Neuronal stem cell (in vitro differentiated cells): ENCODE measurements around the gene LSAMP.
"Not testable (repeated sequence)": the region's sequence is repeated elsewhere in the genome, so short reads cannot be mapped to it uniquely, and the experiment has no call there.

Source experiments
- DNase-seq: peaks from one replicate; pipeline ENCODE4 v3.0.0-alpha.2; 2013; ENCODE audit warnings: low spot score
- H2AFZ ChIP-seq: one replicate; pipeline ENCODE4 v1.6.1; 2013; ENCODE audit warnings: mild to moderate bottlenecking, low read length, inconsistent platforms
- H2AK5ac ChIP-seq: 2 replicates; pipeline ENCODE4 v1.6.1; 2013; ENCODE audit warnings: low read depth, mild to moderate bottlenecking, inconsistent platforms, low read length, moderate library complexity, mixed read lengths
- H2BK120ac ChIP-seq: 2 replicates; pipeline ENCODE4 v1.6.1; 2013; ENCODE audit warnings: low read depth, mild to moderate bottlenecking, inconsistent platforms, low read length, moderate library complexity, mixed read lengths
- H2BK12ac ChIP-seq: one replicate; pipeline ENCODE4 v1.6.1; 2013; ENCODE audit warnings: low read length, inconsistent platforms
- H2BK15ac ChIP-seq: 2 replicates; pipeline ENCODE4 v1.6.1; 2013; ENCODE audit warnings: mild to moderate bottlenecking, low read length, inconsistent platforms, mixed read lengths
- H2BK5ac ChIP-seq: one replicate; pipeline ENCODE4 v1.6.1; 2013; ENCODE audit warnings: inconsistent platforms, mild to moderate bottlenecking, low read length, moderate library complexity
- H3K14ac ChIP-seq: one replicate; pipeline ENCODE4 v1.6.1; 2013; ENCODE audit warnings: low read length, inconsistent platforms
- H3K18ac ChIP-seq: 2 replicates; pipeline ENCODE4 v1.6.1; 2013; ENCODE audit warnings: low read length, inconsistent platforms
- H3K23ac ChIP-seq: 2 replicates; pipeline ENCODE4 v1.6.1; 2013; ENCODE audit warnings: low read depth, mild to moderate bottlenecking, mixed read lengths, low read length, inconsistent platforms; ENCODE audit not compliant: poor library complexity
- H3K27ac ChIP-seq: replicated peaks from 3 replicates; pipeline ENCODE4 v1.5.1; 2013; ENCODE audit warnings: low read length, inconsistent platforms
- H3K27me3 ChIP-seq, 3 experiments: 2 replicates each; pipeline ENCODE4 v1.6.1; 2013; ENCODE audit warnings: low read length in 3 of 3, mild to moderate bottlenecking in 2 of 3, inconsistent platforms in 1 of 3, low read depth in 1 of 3, mixed read lengths in 1 of 3, moderate library complexity in 1 of 3; ENCODE audit not compliant: control insufficient read depth in 3 of 3, insufficient read depth in 3 of 3
- H3K36me3 ChIP-seq, 2 donors: replicated peaks in 1 of 2; 2 replicates each; pipeline ENCODE4 v1.6.1; 2013; ENCODE audit warnings: low read length in 2 of 2; ENCODE audit not compliant: control insufficient read depth in 2 of 2, insufficient read depth in 2 of 2
- H3K4ac ChIP-seq: 2 replicates; pipeline ENCODE4 v1.6.1; 2013; ENCODE audit warnings: inconsistent platforms, mild to moderate bottlenecking, low read length, moderate library complexity
- H3K4me1 ChIP-seq, 2 donors: 1 replicate in 1 of 2; 2 replicates in 1 of 2; pipeline ENCODE4 v1.6.1; 2013; ENCODE audit warnings: low read length in 2 of 2, low read depth in 1 of 2; ENCODE audit not compliant: control insufficient read depth in 2 of 2, insufficient read depth in 1 of 2
- H3K4me2 ChIP-seq: one replicate; pipeline ENCODE4 v1.6.1; 2013; ENCODE audit warnings: mild to moderate bottlenecking, low read length, inconsistent platforms; ENCODE audit not compliant: insufficient read depth, poor library complexity, severe bottlenecking
- H3K4me3 ChIP-seq, 2 donors: 2 replicates each; pipeline ENCODE4 v1.5.1; 2013; ENCODE audit warnings: low read length in 2 of 2, mild to moderate bottlenecking in 2 of 2, inconsistent platforms in 1 of 2, moderate library complexity in 1 of 2
- H3K79me1 ChIP-seq: one replicate; pipeline ENCODE4 v1.6.1; 2013; ENCODE audit warnings: low read depth, mild to moderate bottlenecking, inconsistent platforms, low read length, moderate library complexity
- H3K9ac ChIP-seq: one replicate; pipeline ENCODE4 v1.6.1; 2013; ENCODE audit warnings: mild to moderate bottlenecking, low read depth, low read length, inconsistent platforms; ENCODE audit not compliant: poor library complexity
- H3K9me3 ChIP-seq, 2 donors: replicated peaks in 1 of 2; 2 replicates each; pipeline versions ENCODE3 to v1.6.1; 2013; ENCODE audit warnings: low read length in 2 of 2, mild to moderate bottlenecking in 2 of 2, inconsistent platforms in 1 of 2, low read depth in 1 of 2, mixed read lengths in 1 of 2, moderate library complexity in 1 of 2; ENCODE audit not compliant: control insufficient read depth in 2 of 2, insufficient read depth in 1 of 2
- H4K8ac ChIP-seq: one replicate; pipeline ENCODE4 v1.6.1; 2013; ENCODE audit warnings: low read depth, mild to moderate bottlenecking, inconsistent platforms, low read length, moderate library complexity
- H4K91ac ChIP-seq: one replicate; pipeline ENCODE4 v1.6.1; 2013; ENCODE audit warnings: low read length, low read depth, mild to moderate bottlenecking, inconsistent platforms; ENCODE audit not compliant: poor library complexity
- WGBS, 2 donors: extraction: QIAGEN DNeasy Blood & Tissue Kit; methylation state at CpG; one replicate each; pipeline ENCODE4 v1.1.7; 2013; ENCODE audit warnings: missing lambda C conversion rate in 2 of 2, mixed read lengths in 1 of 2; ENCODE audit not compliant: insufficient read length in 2 of 2, insufficient replicate concordance in 1 of 2; ENCODE audit errors: extremely low coverage in 2 of 2; 5-methylcytosine and 5-hydroxymethylcytosine counted together

Gene LSAMP

GRCh38 chr3:116078561-116078960, 366.7 kb downstream of the LSAMP start:
- Histone ChIP-seq H4K91ac (no peak overlapping the region), H3K14ac (no peak overlapping the region), H3K4me2 (no peak overlapping the region), H3K4ac (no peak overlapping the region), H2BK12ac (no peak overlapping the region), H4K8ac (no peak overlapping the region), H3K27ac (no peak overlapping the region), H3K18ac (no peak overlapping the region), H2AFZ (no peak overlapping the region), H3K36me3 (no peaks in the 10 kb centered on the region), H3K4me3 (no peak overlapping the region), H3K23ac (no peak overlapping the region), H3K4me1 (no peaks in the 10 kb centered on the region), H2BK5ac (no peak overlapping the region), H3K9ac (no peak overlapping the region), H3K79me1 (no peaks in the 10 kb centered on the region), H3K27me3 (no peaks in the 10 kb centered on the region), H2BK15ac (no peak overlapping the region), H2BK120ac (no peak overlapping the region), H3K9me3 (no peaks in the 10 kb centered on the region), H2AK5ac (no peak overlapping the region)
- WGBS, 2 donors = no CpG with 5 or more reads among the region's 7 CpGs
- no peak for DNase-seq

GRCh38 chr3:116077557-116077956, 367.7 kb downstream of the LSAMP start:
- H3K27me3 ChIP-seq = no peaks in the 10 kb centered on the region
- no CpG with 5 or more reads among the region's 2 CpGs for WGBS, 2 donors
- H2BK120ac ChIP-seq = no peak overlapping the region
- H2BK5ac ChIP-seq = no peak overlapping the region
- DNase-seq = no peak
- no peak overlapping the region for H3K14ac ChIP-seq
- no peak overlapping the region for H3K4me3 ChIP-seq
- no peak overlapping the region for H2AFZ ChIP-seq
- H3K79me1 ChIP-seq = no peaks in the 10 kb centered on the region
- no peak overlapping the region for H3K23ac ChIP-seq
- H2BK15ac ChIP-seq = no peak overlapping the region
- H3K27ac ChIP-seq = no peak overlapping the region
- no peak overlapping the region for H4K8ac ChIP-seq
- H4K91ac ChIP-seq = no peak overlapping the region
- H2BK12ac ChIP-seq = no peak overlapping the region
- H2AK5ac ChIP-seq = no peak overlapping the region
- H3K4me2 ChIP-seq = no peak overlapping the region
- no peak overlapping the region for H3K18ac ChIP-seq
- H3K4ac ChIP-seq = no peak overlapping the region
- no peaks in the 10 kb centered on the region for H3K4me1 ChIP-seq
- H3K36me3 ChIP-seq = no peaks in the 10 kb centered on the region
- H3K9ac ChIP-seq = no peak overlapping the region
- no peaks in the 10 kb centered on the region for H3K9me3 ChIP-seq

GRCh38 chr3:116077059-116077458, 368.2 kb downstream of the LSAMP start:
- no peaks in the 10 kb centered on the region for H3K27me3 ChIP-seq
- no peaks in the 10 kb centered on the region for H3K4me1 ChIP-seq
- no peak overlapping the region for H3K4me3 ChIP-seq
- H3K14ac ChIP-seq = no peak overlapping the region
- no peak overlapping the region for H2BK15ac ChIP-seq
- H2AK5ac ChIP-seq = no peak overlapping the region
- no peak overlapping the region for H3K27ac ChIP-seq
- no peak for DNase-seq
- no peak overlapping the region for H2BK120ac ChIP-seq
- H2BK5ac ChIP-seq = no peak overlapping the region
- H3K9me3 ChIP-seq = no peaks in the 10 kb centered on the region
- H3K4ac ChIP-seq = no peak overlapping the region
- H3K36me3 ChIP-seq = no peaks in the 10 kb centered on the region
- no CpG with 5 or more reads among the region's 1 CpG for WGBS, 2 donors
- no peak overlapping the region for H4K8ac ChIP-seq
- H2AFZ ChIP-seq = no peak overlapping the region
- no peak overlapping the region for H3K23ac ChIP-seq
- no peaks in the 10 kb centered on the region for H3K79me1 ChIP-seq
- no peak overlapping the region for H3K9ac ChIP-seq
- no peak overlapping the region for H3K4me2 ChIP-seq
- no peak overlapping the region for H2BK12ac ChIP-seq
- H3K18ac ChIP-seq = no peak overlapping the region
- H4K91ac ChIP-seq = no peak overlapping the region

GRCh38 chr3:116070516-116071278, 374.6 kb downstream of the LSAMP start:
- not testable (repeated sequence) for H3K18ac ChIP-seq, H2AFZ ChIP-seq, H2BK5ac ChIP-seq, H3K4me1 ChIP-seq, DNase-seq, H3K4me2 ChIP-seq, H4K8ac ChIP-seq, H2BK12ac ChIP-seq, H3K27ac ChIP-seq, H3K4ac ChIP-seq, H3K9me3 ChIP-seq, H2BK15ac ChIP-seq, H3K4me3 ChIP-seq, H3K79me1 ChIP-seq, H3K9ac ChIP-seq, H3K23ac ChIP-seq, H3K27me3 ChIP-seq, H3K14ac ChIP-seq, H2BK120ac ChIP-seq, H4K91ac ChIP-seq, H2AK5ac ChIP-seq, H3K36me3 ChIP-seq
- WGBS, 2 donors = no CpG with 5 or more reads among the region's 8 CpGs
